ENCODE data around the gene LRCH1. TPM values are rescaled to one million over a fixed set of nuclear protein-coding genes. Genes with fewer than 3 reads are reported as not detected.

LRCH1 gene
- total RNA-seq, 2 experiments from 2014 or later, result 16.7 to 27.8 TPM

DNA sequence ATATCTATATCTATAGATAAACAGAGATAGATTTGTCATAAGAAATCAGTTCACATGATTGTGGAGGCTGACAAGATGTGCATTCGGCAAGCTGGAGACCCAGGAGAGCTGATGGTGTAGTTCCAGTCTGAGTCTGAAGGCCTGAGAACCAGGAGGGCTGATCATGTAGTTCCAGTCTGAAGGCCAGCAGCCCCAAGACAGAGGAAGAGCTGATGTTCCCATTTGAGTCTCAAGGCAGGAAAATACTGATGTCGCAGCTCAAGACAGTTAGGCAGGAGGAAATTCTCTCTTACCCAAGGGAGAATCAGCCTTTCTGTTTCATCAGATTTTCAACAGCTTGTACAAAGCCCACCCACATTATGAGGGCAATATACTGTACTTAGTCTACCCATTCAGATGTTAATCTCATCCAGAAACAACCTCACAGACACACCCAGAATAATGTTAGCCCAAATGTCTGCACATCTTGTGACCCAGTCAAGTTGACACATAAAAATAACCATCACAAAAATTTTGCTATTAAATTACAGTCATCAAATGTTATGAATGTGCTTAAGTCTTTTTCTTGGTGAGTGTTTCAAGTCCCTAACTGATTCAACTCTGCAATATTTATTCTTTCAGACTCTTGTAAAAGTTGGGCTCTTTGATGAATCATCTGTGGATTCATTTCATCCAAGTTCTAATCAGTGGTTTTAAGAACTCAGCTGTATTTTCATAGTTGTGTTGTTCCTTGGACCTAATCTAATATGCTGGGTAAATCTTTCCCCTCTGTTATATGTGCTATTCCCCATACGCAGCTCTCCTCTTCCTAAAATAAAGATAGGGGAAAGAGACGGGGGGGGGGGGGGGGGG is 22.7 kb upstream of the LRCH1 start:
- no peaks in the 10 kb centered on the region for H3K4me1 ChIP-seq (ENCODE audit: insufficient read depth, low read length, poor library complexity, severe bottlenecking)
- no peak overlapping the region for H2AFZ ChIP-seq (ENCODE audit: low read length)
- H3K79me2 ChIP-seq (ENCODE audit: insufficient read depth, low read depth, low read length), result no peaks in the 10 kb centered on the region
- no peak overlapping the region for H3K4me2 ChIP-seq (ENCODE audit: low read length)
- H3K9me2 ChIP-seq (ENCODE audit: insufficient read depth, low read length), result no peaks in the 10 kb centered on the region
- H3K4me3 ChIP-seq (ENCODE audit: low read depth, low read length, poor library complexity, severe bottlenecking), result no peak overlapping the region
- TF ChIP-seq EZH2phosphoT487 (IDR thresholded peaks at IDR 0.05; ENCODE audit: borderline replicate concordance, low read depth, low read length), result no peak
- TF ChIP-seq, protein P1, sequence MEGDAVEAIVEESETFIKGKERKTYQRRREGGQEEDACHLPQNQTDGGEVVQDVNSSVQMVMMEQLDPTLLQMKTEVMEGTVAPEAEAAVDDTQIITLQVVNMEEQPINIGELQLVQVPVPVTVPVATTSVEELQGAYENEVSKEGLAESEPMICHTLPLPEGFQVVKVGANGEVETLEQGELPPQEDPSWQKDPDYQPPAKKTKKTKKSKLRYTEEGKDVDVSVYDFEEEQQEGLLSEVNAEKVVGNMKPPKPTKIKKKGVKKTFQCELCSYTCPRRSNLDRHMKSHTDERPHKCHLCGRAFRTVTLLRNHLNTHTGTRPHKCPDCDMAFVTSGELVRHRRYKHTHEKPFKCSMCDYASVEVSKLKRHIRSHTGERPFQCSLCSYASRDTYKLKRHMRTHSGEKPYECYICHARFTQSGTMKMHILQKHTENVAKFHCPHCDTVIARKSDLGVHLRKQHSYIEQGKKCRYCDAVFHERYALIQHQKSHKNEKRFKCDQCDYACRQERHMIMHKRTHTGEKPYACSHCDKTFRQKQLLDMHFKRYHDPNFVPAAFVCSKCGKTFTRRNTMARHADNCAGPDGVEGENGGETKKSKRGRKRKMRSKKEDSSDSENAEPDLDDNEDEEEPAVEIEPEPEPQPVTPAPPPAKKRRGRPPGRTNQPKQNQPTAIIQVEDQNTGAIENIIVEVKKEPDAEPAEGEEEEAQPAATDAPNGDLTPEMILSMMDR (conservative IDR thresholded peaks at IDR 0.05; ENCODE audit: low read length), result no peak
- POLR2A ChIA-PET, result interaction anchor here (0.6 to 1.3 kb wide), 3 partner anchors 25 to 1001 kb away, joined by 3 to 5 read pairs (median 3); no protein-coding TSS in a partner anchor
- CTCF ChIA-PET (ENCODE audit: unreplicated experiment), result no interaction called here
- H4K20me1 ChIP-seq (ENCODE audit: insufficient read depth, low read length), result no peaks in the 10 kb centered on the region
- H3K9me3 ChIP-seq (ENCODE audit: low read length), result no peaks in the 10 kb centered on the region
- no peak overlapping the region for H3K27ac ChIP-seq (ENCODE audit: low read depth, low read length, poor library complexity, severe bottlenecking)
- BruUV-seq (replicated peaks), result no TSS peak
- intact Hi-C loops (cut with micrococcal nuclease; ENCODE audit: unreplicated experiment), result no loop called here
- no peaks in the 10 kb centered on the region for H3K36me3 ChIP-seq (ENCODE audit: insufficient read depth, low read length)
- DNase-seq (ENCODE audit: low spot score), result no peak

DNA sequence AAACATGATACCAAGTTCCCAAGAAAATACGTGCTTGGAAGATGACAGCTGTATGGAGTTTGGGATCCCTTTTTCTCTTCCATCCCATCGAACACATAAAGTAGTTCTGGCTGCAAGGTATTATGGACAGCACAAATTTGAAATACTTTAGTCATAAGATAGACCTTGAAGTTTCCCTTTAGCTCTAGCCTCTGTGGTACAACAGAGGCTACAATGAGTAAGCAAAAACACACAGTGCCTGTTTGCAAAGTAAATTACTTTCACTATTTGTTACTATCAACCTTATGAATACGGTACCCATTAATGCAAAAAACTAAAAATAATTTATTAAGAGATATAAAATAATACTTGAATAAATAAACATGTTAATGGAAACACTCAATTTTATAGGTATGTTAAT is 21.0 kb upstream of the LRCH1 start:
- no TSS peak for BruUV-seq (replicated peaks)
- no peak overlapping the region for H3K27ac ChIP-seq (ENCODE audit: low read depth, low read length, poor library complexity, severe bottlenecking)
- ChIA-PET CTCF (ENCODE audit: unreplicated experiment) (no interaction called here), POLR2A (interaction anchor here (1.3 kb wide), 1 partner anchor 1002 kb away, joined by 5 read pairs; no protein-coding TSS in a partner anchor)
- no peak overlapping the region for H3K4me2 ChIP-seq (ENCODE audit: low read length)
- no peaks in the 10 kb centered on the region for H3K9me2 ChIP-seq (ENCODE audit: insufficient read depth, low read length)
- H4K20me1 ChIP-seq (ENCODE audit: insufficient read depth, low read length), result no peaks in the 10 kb centered on the region
- H2AFZ ChIP-seq (ENCODE audit: low read length), result no peak overlapping the region
- no peaks in the 10 kb centered on the region for H3K36me3 ChIP-seq (ENCODE audit: insufficient read depth, low read length)
- no peak for DNase-seq (ENCODE audit: low spot score)
- H3K79me2 ChIP-seq (ENCODE audit: insufficient read depth, low read depth, low read length), result no peaks in the 10 kb centered on the region
- no peak overlapping the region for H3K4me3 ChIP-seq (ENCODE audit: low read depth, low read length, poor library complexity, severe bottlenecking)
- intact Hi-C loops (cut with micrococcal nuclease; ENCODE audit: unreplicated experiment), result no loop called here
- no peaks in the 10 kb centered on the region for H3K4me1 ChIP-seq (ENCODE audit: insufficient read depth, low read length, poor library complexity, severe bottlenecking)
- TF ChIP-seq EZH2phosphoT487 (IDR thresholded peaks at IDR 0.05; ENCODE audit: borderline replicate concordance, low read depth, low read length), result no peak
- TF ChIP-seq, protein P1 (conservative IDR thresholded peaks at IDR 0.05; ENCODE audit: low read length), result no peak
- no peaks in the 10 kb centered on the region for H3K9me3 ChIP-seq (ENCODE audit: low read length)

DNA sequence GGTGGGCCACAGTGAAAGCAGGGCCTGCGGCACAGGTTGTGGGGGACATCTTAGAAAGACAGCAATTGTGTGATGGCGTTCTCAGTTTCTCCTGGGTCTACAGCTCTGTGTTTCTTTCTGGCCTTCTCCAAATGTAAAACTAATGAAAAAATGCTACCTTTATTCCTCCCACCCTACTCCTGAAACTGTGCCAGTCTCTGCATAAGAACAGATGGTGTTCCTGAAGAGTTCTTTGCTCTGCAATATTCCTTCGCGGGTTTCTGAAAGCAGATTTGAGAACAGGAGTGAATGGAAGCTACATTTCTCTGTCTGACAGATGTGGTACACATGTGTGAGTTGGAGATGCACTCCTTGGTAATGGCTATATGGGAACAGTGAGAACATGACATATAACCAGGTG is 18.0 kb upstream of the LRCH1 start:
- BruUV-seq (replicated peaks), result no TSS peak
- Histone ChIP-seq H3K36me3 (ENCODE audit: insufficient read depth, low read length) (no peaks in the 10 kb centered on the region), H3K79me2 (ENCODE audit: insufficient read depth, low read depth, low read length) (no peaks in the 10 kb centered on the region), H2AFZ (ENCODE audit: low read length) (no peak overlapping the region), H4K20me1 (ENCODE audit: insufficient read depth, low read length) (no peaks in the 10 kb centered on the region), H3K4me2 (ENCODE audit: low read length) (no peak overlapping the region), H3K9me3 (ENCODE audit: low read length) (no peaks in the 10 kb centered on the region), H3K4me3 (ENCODE audit: low read depth, low read length, poor library complexity, severe bottlenecking) (no peak overlapping the region), H3K4me1 (ENCODE audit: insufficient read depth, low read length, poor library complexity, severe bottlenecking) (no peaks in the 10 kb centered on the region), H3K27ac (ENCODE audit: low read depth, low read length, poor library complexity, severe bottlenecking) (no peak overlapping the region), H3K9me2 (ENCODE audit: insufficient read depth, low read length) (no peaks in the 10 kb centered on the region)
- intact Hi-C loops (cut with micrococcal nuclease; ENCODE audit: unreplicated experiment), result no loop called here
- DNase-seq (ENCODE audit: low spot score), result no peak
- no peak for TF ChIP-seq EZH2phosphoT487 (IDR thresholded peaks at IDR 0.05; ENCODE audit: borderline replicate concordance, low read depth, low read length)
- TF ChIP-seq, protein P1 (conservative IDR thresholded peaks at IDR 0.05; ENCODE audit: low read length), result no peak
- ChIA-PET POLR2A (no interaction called here), CTCF (ENCODE audit: unreplicated experiment) (no interaction called here)
